Measurements from ENCODE around the gene STIMATE.

STIMATE gene

GRCh38 chr3:52897130-52898122 is at the start of gene STIMATE:
Gene STIMATE, minus strand, starts transcription at chr3:52897548. Its CDS starts 98 bp downstream, at chr3:52897450.
- DNase-seq: peak; percentile 72

- no peak for DNase-seq
These were observed 42.3 kb upstream of the STIMATE start for GRCh38 chr3:52939600-52939999.

- DNase-seq: peak; percentile 3
These were observed 37.5 kb upstream of the STIMATE start for GRCh38 chr3:52934630-52935530.

- DNase-seq: no peak
These were observed 34.5 kb upstream of the STIMATE start for GRCh38 chr3:52931889-52932288.

DNA sequence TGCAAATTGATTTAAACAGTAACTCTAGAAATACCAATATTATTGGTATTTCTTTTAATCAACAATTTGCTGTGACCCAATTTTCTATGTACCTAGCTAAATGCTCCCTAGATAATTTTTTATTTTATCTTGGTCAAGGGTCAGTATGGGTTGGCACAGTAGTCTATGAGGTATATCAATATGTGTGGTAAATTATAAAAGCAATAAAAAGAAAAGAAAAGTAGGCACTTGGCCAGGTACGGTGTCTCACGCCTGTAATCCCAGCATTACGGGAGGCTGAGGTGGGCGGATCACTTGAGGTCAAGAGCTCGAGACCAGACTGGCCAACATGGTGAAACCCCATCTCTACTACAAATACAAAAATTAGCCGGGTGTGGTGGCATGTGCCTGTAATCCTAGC is 34.0 kb upstream of the STIMATE start:
- DNase-seq: no peak

- no peak for DNase-seq
These were observed 33.4 kb upstream of the STIMATE start for GRCh38 chr3:52930748-52931147.

GRCh38 chr3:52926554-52926953 is 29.2 kb upstream of the STIMATE start:
- no peak for DNase-seq

GRCh38 chr3:52925405-52926313 is 28.3 kb upstream of the STIMATE start:
- no peak for DNase-seq

- no peak for DNase-seq
These were observed 26.6 kb upstream of the STIMATE start for GRCh38 chr3:52923963-52924362.

GRCh38 chr3:52920841-52921240 is 23.5 kb upstream of the STIMATE start:
- no peak for DNase-seq

DNA sequence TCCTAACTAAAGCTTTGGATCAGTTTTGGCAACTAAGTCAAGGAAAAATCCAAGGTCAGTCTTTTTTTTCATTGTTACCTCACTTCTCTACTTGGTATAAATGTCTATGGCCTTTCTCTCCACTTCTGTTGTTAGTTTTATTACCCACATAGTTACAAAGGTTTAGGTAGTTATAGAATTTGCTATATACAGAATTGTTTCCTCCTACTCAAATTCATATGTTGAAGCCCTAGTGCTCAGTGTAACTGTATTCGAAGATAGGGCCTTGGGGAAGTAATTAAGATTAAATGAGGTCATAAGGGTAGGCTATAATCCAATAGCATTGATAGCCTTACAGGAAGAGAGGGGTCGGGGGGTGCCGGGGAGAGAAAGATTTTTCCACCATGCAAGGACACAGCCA is 19.7 kb upstream of the STIMATE start:
- DNase-seq: no peak

DNA sequence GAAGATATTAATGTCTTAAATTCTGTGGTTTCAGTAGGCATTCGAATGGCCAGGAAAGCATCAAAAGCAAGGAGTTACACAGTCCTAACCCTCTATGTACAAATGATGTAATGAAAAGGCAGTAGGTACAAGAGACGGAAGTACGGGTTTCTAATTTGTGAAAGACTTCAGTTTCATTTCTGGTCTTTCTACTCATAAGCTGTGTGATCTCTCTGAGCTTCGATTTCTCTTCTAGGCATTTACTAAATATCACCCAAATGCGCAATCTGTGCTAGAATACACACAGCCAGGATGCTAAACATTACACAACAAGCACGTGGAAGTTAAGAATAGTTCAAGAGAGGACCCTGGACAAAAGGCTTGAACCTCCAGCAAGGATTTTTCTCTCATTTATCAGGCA is 17.9 kb upstream of the STIMATE start:
- no peak for DNase-seq

- no peak for DNase-seq
These were observed 15.8 kb upstream of the STIMATE start for GRCh38 chr3:52912885-52913731.

DNA sequence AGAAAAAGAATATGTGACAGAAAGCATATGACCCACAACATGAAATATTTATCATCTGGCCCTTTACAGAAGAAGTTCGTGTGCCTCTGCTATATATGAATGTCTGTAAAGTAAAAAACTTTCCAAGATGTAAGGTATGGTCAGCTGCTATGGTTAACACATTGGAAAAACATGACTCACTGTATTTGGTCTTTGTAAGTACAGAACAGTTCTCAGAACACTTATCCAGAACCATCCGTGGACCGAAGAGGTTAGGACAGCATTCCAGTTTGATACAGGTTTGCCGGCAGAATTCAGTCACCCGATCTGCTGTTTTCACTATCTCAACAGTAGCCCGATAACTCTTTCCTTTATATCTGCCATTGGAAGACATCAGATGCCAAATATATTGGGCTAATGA is 13.5 kb upstream of the STIMATE start:
- no peak for DNase-seq

DNA sequence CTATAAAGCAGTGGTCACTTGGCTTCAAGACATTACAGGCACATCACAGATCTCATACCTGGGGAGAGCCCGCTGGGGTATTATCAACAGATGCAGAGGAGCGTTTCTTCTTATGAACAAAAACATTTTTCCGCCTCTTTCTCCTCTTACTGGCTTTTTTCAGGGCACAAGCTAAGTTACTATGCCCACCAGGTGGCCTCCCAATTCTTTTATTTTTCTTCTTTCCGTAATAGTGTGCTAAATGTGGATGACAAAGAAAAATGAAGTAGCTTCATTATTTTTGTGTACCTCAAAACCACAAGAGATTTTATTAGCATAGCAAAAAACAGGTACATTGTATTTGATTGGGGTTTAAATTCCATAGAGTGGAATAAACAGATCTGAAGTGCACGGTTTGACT is 10.1 kb upstream of the STIMATE start:
- DNase-seq: no peak

DNA sequence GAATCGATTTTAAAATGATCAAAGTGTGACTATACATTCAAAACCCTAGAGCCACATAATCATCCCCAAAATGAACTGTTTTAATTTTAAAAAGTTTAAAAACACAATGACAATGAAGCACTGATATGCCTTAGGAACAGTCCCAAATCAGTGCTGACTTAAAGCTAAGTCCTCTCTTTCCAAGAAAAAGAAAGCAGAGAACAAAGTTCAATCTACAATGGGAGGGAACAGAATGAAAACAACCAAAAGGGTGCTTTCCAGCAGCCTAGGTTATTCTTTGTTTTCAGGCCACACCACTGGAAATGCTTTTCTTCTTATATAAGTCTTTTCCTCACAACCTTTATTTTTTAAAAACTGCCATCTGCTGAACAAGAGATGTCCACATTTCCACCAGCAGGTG is 7.2 kb upstream of the STIMATE start:
- DNase-seq: no peak

DNA sequence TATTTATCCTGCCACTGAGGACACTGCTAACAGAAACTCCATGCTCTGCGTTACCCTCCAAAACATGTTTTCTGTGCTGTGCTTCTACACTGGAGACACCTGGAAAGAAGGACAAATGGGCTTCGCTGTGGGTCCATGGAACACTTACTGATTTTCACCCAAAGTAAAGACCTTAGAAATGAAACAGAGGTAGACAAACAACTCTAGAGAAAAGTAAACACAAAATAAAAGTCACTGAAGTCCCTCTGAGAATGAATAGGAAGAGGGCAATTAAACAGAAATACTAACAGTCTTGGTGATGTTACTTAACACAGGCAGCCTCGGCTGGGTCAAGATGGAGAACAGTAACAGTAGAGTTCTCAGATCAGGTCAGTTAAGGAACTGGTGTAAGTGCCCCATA is 6.7 kb upstream of the STIMATE start:
- DNase-seq: no peak

DNA sequence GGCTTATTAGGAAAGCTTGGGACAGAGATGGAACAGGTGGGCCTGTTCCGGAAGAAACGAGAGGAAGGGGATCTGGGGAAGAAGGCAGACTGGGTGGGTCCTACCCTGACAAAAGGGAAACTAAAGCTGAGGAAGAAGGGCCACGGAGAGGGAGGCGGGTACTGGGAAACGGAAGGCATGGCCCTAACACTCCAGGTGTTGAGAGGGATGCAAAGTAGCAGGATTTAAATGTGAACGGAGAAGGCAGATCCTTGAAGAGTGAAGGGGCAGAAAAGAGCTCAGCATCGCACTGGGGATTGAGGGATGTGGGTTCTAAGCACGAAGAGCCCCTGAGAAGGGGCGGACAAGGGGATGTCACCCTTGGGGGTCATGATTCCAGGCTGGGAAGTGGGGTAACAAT is 735 bp downstream of the STIMATE start:
- DNase-seq: no peak

DNA sequence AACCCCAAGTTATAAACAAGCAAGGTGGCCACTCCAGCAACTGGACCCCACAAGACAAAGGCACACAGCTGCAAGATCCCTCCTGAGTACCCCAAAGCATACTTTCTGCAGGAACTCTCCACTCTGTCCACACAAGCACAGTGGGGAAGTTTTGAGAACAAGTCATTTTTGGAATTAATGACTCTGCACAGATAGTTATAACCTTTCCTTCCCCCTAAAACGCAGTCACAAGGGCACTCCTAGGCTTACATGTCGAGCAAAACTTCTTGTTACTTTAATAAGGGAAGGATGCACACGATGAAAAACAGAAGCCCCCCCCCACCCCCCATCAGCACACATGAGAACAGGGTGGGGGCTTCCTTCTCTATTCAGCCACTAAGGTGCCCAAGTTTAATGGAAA is 1.2 kb downstream of the STIMATE start:
- DNase-seq: no peak

- DNase-seq: no peak
These were observed 1.9 kb downstream of the STIMATE start for GRCh38 chr3:52895418-52895817.

- no peak for DNase-seq
These were observed 2.6 kb downstream of the STIMATE start for GRCh38 chr3:52894756-52895155.

DNA sequence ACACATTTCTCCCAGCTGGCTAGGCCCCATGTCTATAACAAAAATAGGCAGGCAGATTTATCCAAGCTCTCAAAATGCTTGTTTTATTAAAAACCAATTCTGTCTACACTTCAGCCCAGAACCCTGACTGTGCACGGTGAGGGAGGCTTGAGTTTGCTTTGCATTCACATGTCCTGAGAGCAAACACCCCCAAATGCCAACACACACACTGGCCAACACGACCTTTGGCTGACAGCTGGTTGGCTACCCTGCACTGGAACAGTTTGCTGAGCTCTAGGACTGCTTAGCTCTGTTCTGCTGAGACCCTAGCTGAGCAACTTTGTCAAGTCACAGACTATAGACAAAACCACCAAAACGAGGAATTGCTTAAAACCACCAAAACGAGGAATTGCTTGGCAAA is 3.6 kb downstream of the STIMATE start:
- DNase-seq: no peak
